HG03565 (cell line): ENCODE results near the gene MAP3K14.
"Not testable (repeated sequence)": the region's sequence is repeated elsewhere in the genome, so short reads cannot be mapped to it uniquely, and the experiment has no call there.

Source experiments
- ATAC-seq: cut with Tn5 transposase; IDR thresholded peaks from one replicate; pipeline ENCODE4 v1.9.1; 2021; ENCODE audit warnings: mild to moderate bottlenecking, moderate library complexity; ENCODE audit not compliant: unreplicated experiment

The MAP3K14 gene

GRCh38 chr17:45302220-45302619 is 14.6 kb downstream of the MAP3K14 start:
- not testable (repeated sequence) for ATAC-seq

- no peak for ATAC-seq
Observed at GRCh38 chr17:45301674-45302073, 15.1 kb downstream of the MAP3K14 start.

GRCh38 chr17:45300060-45300751 is 16.6 kb downstream of the MAP3K14 start:
- ATAC-seq = no peak

- ATAC-seq = no peak
Observed at GRCh38 chr17:45299361-45299760, 17.5 kb downstream of the MAP3K14 start.

GRCh38 chr17:45298546-45299285 is 18.1 kb downstream of the MAP3K14 start:
- ATAC-seq = no peak

GRCh38 chr17:45296833-45297124 is 20.0 kb downstream of the MAP3K14 start:
- ATAC-seq = no peak

- no peak for ATAC-seq
Observed at GRCh38 chr17:45296003-45296832, 20.6 kb downstream of the MAP3K14 start.

- ATAC-seq = no peak
Observed at GRCh38 chr17:45294506-45294905, 22.3 kb downstream of the MAP3K14 start.

- no peak for ATAC-seq
Observed at GRCh38 chr17:45293413-45294211, 23.2 kb downstream of the MAP3K14 start.

- ATAC-seq = no peak
Observed at GRCh38 chr17:45292696-45293412, 24.0 kb downstream of the MAP3K14 start.

GRCh38 chr17:45291171-45291805 is 25.5 kb downstream of the MAP3K14 start:
- ATAC-seq = no peak

- no peak for ATAC-seq
Observed at GRCh38 chr17:45290269-45290765, 26.5 kb downstream of the MAP3K14 start.

- no peak for ATAC-seq
Observed at GRCh38 chr17:45289301-45290268, 27.2 kb downstream of the MAP3K14 start.

GRCh38 chr17:45288825-45289224 is 28.0 kb downstream of the MAP3K14 start:
- no peak for ATAC-seq

GRCh38 chr17:45287526-45288500 is 29.0 kb downstream of the MAP3K14 start:
- no peak for ATAC-seq

GRCh38 chr17:45286286-45286685 is 30.5 kb downstream of the MAP3K14 start:
- ATAC-seq = no peak
